ENCODE measurements around the gene CTPS1. TPM values are rescaled to one million over a fixed set of nuclear protein-coding genes. Genes with fewer than 3 reads are reported as not detected.

Gene CTPS1
- polyA plus RNA-seq, 1 donor (not counting 4 experiments of a cell fraction or from before 2014, with no cell fraction given): 43.3 TPM

DNA sequence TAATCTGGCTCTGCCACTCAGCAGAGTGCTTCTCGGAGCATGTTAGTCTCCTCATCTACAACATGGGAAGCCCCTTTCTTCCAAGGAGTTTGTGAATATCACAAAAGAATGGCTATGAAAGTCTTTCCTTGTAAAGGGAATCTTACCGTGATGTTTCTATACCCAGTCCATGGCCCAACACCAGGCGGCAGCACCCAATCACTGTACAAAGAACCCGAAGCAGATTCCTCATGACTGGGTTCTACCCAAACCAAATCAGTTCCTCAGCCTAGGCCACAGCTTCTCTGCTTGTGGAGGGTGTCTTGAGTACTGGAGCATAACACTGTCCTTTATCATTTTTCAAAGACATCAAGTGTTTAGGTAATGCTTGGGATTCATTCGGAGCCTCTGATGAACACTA, 58.6 kb downstream of the CTPS1 start:
- Histone ChIP-seq H3K4me3 (ENCODE audit: control insufficient read depth in 2 of 3, extremely low read depth in 1 of 3, insufficient read depth in 2 of 3, low read depth in 1 of 3, low read length in 3 of 3) (no peak overlapping the region), H3K27ac (ENCODE audit: control insufficient read depth, insufficient read depth, low read length) (no peak overlapping the region), H2AFZ (ENCODE audit: control insufficient read depth, low read length) (no peak overlapping the region), H3K9me3 (ENCODE audit: control insufficient read depth, low read depth, low read length) (no peaks in the 10 kb centered on the region), H3K36me3 (ENCODE audit: control insufficient read depth in 2 of 2, extremely low read depth in 1 of 2, insufficient read depth in 2 of 2, low read length in 2 of 2) (peaks cover 25 to 26% of the 10 kb centered on the region in 2 experiments), H3K27me3 (ENCODE audit: control insufficient read depth, extremely low read depth, insufficient read depth, low read length) (no peaks in the 10 kb centered on the region), H3K9ac (ENCODE audit: control insufficient read depth, extremely low read depth, insufficient read depth, low read length) (no peak overlapping the region), H3K4me1 (ENCODE audit: control insufficient read depth, extremely low read depth, insufficient read depth, low read length) (no peaks in the 10 kb centered on the region), H3K4me2 (ENCODE audit: control insufficient read depth, extremely low read depth, insufficient read depth, low read depth, low read length) (no peak overlapping the region), H4K20me1 (ENCODE audit: control insufficient read depth, extremely low read depth, insufficient read depth, low read length) (no peaks in the 10 kb centered on the region), H3K79me2 (ENCODE audit: control insufficient read depth, insufficient read depth, low read length) (no peaks in the 10 kb centered on the region), H3K9me1 (ENCODE audit: control insufficient read depth, extremely low read depth, insufficient read depth, low read length) (no peaks in the 10 kb centered on the region)
- DNase-seq (ENCODE audit: low read depth, low spot score) (no peak), FAIRE-seq (no peak)
- peak in 2 of 3 experiments; percentile 17 to 27 for TF ChIP-seq CTCF (optimal IDR thresholded peaks at IDR 0.05 in 1 of 3, IDR thresholded peaks at IDR 0.05 in 1 of 3, conservative IDR thresholded peaks at IDR 0.05 in 1 of 3; ENCODE audit: extremely low read depth in 1 of 3, insufficient read depth in 2 of 3, low read length in 3 of 3)
- no peak for TF ChIP-seq EZH2 (IDR thresholded peaks at IDR 0.05; ENCODE audit: low read length)
- dilution Hi-C loops (cut with MboI; ENCODE audit: extremely low pct_ligation_motif_present, low sequenced_read_pairs): no loop called here

DNA sequence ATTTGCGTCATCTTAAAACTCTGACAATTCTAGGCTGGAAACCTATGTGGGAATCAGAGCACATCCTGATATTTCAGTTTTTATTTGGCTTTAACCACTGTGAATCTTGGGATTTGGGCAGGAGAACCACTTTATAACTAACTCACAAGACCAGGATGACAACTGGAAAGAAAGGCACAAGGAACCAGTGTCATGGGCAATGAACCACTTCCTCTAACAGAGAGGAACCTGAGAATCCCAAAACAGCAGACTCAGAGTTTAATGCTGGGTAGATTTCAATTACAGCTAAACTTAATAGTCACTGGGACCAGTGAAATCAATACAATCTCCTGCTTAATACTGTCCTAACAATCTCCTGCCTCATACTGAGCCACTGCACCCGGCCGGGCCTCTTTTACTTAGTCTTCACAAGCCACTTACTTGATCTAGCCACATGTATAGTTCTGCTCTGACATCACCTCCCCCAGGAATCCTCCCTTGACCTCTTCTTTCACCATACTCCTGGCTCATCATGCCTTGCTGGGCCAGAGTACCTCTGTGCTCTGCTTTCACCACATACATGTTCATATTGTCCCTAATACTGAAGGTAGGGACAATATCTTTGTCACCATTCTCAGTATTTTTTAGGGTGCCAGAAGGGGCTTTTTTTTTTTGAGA, 62.2 kb downstream of the CTPS1 start:
- TF ChIP-seq EZH2 (IDR thresholded peaks at IDR 0.05; ENCODE audit: low read length): no peak
- TF ChIP-seq CTCF (optimal IDR thresholded peaks at IDR 0.05 in 1 of 3, IDR thresholded peaks at IDR 0.05 in 1 of 3, conservative IDR thresholded peaks at IDR 0.05 in 1 of 3; ENCODE audit: extremely low read depth in 1 of 3, insufficient read depth in 2 of 3, low read length in 3 of 3): no peak
- H3K27ac ChIP-seq (ENCODE audit: control insufficient read depth, insufficient read depth, low read length): no peak overlapping the region
- no peak overlapping the region for H3K4me3 ChIP-seq (ENCODE audit: control insufficient read depth in 2 of 3, extremely low read depth in 1 of 3, insufficient read depth in 2 of 3, low read depth in 1 of 3, low read length in 3 of 3)
- H3K27me3 ChIP-seq (ENCODE audit: control insufficient read depth, extremely low read depth, insufficient read depth, low read length): no peaks in the 10 kb centered on the region
- no peak overlapping the region for H3K9ac ChIP-seq (ENCODE audit: control insufficient read depth, extremely low read depth, insufficient read depth, low read length)
- H3K9me1 ChIP-seq (ENCODE audit: control insufficient read depth, extremely low read depth, insufficient read depth, low read length): no peaks in the 10 kb centered on the region
- H3K4me2 ChIP-seq (ENCODE audit: control insufficient read depth, extremely low read depth, insufficient read depth, low read depth, low read length): no peak overlapping the region
- dilution Hi-C loops (cut with MboI; ENCODE audit: extremely low pct_ligation_motif_present, low sequenced_read_pairs): no loop called here
- FAIRE-seq (no peak), DNase-seq (ENCODE audit: low read depth, low spot score) (no peak)
- H3K4me1 ChIP-seq (ENCODE audit: control insufficient read depth, extremely low read depth, insufficient read depth, low read length): peaks cover 29% of the 10 kb centered on the region
- no peaks in the 10 kb centered on the region for H4K20me1 ChIP-seq (ENCODE audit: control insufficient read depth, extremely low read depth, insufficient read depth, low read length)
- no peak overlapping the region for H2AFZ ChIP-seq (ENCODE audit: control insufficient read depth, low read length)
- H3K36me3 ChIP-seq (ENCODE audit: control insufficient read depth in 2 of 2, extremely low read depth in 1 of 2, insufficient read depth in 2 of 2, low read length in 2 of 2): peaks cover 9 to 12% of the 10 kb centered on the region in 2 experiments
- H3K79me2 ChIP-seq (ENCODE audit: control insufficient read depth, insufficient read depth, low read length): no peaks in the 10 kb centered on the region
- H3K9me3 ChIP-seq (ENCODE audit: control insufficient read depth, low read depth, low read length): no peaks in the 10 kb centered on the region

Measured in keratinocyte (primary cell).